ENCODE data around the gene ADAMTSL5.

Gene ADAMTSL5

DNA sequence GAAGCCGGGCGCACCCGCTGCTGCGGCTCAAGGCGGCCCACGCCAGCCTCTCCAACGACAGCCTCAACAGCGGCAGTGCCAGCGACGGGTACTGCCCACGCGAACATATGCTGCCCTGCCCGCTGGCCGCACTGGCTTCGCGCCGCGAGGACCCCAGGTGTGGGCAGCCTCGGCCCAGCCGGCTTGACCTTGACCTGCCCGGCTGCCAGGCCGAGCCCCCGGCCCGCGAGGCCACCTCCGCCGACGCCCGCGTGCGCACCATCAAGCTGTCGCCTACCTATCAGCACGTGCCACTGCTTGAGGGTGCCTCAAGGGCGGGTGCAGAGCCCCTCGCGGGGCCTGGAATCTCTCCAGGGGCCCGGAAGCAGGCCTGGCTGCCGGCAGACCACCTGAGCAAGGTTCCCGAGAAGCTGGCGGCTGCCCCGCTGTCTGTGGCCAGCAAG lies 46.8 kb downstream of the ADAMTSL5 start:
- DNase-seq (ENCODE audit: low spot score), result no peak

DNA sequence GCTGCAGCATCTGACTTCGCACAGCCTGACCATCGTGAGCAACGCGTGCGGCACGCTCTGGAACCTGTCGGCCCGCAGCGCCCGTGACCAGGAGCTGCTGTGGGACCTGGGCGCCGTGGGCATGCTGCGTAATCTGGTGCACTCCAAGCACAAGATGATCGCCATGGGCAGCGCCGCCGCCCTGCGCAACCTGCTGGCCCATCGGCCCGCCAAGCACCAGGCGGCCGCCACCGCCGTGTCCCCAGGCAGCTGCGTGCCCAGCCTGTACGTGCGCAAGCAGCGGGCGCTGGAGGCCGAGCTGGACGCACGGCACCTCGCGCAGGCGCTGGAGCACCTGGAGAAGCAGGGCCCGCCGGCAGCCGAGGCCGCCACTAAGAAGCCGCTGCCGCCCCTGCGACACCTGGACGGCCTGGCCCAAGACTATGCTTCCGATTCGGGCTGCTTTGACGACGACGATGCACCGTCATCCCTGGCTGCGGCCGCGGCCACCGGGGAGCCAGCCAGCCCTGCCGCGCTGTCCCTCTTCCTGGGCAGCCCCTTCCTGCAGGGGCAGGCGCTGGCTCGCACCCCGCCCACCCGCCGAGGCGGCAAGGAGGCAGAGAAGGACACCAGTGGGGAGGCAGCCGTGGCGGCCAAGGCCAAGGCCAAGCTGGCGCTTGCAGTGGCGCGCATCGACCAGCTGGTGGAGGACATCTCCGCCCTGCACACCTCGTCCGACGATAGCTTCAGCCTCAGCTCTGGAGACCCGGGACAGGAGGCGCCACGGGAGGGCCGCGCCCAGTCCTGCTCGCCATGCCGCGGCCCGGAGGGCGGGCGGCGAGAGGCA lies 47.4 kb downstream of the ADAMTSL5 start:
- peak; percentile 74 for DNase-seq (ENCODE audit: low spot score)

DNA sequence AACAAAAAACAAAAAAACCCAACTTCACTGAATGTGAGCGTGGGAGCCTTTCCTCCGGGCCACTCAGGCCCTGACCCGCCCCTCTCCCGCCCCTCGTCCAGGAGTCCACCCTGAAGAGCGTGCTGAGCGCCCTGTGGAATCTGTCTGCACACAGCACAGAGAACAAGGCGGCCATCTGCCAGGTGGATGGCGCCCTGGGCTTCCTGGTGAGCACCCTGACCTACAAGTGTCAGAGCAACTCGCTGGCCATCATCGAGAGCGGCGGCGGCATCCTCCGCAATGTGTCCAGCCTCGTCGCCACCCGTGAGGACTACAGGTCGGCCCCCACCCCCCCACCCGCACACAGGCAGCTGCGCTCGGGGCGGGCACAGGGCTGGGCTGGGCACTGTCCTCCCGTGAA lies 51.0 kb downstream of the ADAMTSL5 start:
- DNase-seq (ENCODE audit: low spot score), result no peak

DNA sequence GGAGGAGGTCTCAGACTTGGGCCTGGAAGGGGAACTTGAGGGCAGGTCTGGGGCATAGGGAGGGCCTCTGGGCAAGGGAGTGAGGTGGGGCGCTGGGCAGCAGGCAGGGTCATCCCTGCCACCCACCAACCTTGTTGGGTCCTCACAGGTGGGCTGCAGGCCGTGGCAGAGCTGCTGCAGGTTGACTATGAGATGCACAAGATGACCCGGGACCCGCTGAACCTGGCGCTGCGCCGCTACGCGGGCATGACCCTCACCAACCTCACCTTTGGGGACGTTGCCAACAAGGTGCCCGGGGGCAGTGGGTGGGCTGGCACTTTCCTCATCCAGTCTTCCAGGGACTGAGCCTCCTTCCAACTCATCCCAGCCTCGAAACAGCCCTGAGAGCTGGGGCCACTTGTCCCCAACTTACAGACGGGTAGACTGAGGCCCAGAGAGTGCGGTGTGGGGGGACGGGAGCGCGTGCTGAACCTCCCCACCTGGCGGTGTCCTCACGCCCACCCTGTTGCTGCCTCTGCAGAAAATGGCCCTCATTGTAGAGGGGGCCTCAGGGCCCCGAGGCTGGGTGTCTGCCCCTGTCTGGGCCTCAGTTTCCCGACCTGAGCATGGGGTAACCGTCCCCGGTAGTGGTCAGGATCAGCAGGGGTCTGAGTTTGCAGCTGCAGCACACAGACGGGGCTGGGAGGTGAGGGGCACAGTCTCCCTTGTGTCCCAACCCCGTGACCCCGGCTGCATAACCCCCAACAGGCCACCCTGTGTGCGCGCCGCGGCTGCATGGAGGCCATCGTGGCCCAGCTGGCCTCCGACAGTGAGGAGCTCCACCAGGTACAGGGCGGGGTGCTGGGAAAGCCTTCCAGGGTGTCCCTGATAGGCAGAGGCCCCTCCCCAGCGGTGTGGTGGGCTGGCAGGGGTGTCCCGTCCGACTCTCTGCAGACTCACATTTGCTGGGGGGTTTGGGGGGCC lies 52.5 kb downstream of the ADAMTSL5 start:
- no peak for DNase-seq (ENCODE audit: low spot score)

DNA sequence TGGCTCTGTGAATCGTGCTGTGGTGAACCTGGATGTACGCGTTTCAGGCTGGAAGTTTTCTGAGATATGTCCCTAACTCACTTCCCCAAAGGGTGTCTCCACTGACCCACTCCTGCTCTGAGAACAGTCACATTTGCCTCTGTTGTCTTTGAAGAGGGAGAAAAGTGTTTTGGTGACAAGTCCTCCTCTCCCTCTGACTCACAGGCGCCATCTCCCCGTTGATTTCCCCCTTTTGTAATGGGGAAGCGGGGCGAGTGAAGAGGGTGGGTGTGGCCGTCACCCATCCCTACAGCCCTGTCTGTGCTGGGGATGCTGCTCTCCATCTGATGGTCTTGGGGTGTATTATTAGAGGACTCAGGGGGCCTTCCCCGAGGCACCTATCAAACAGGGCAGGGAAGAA lies 53.3 kb downstream of the ADAMTSL5 start:
- DNase-seq (ENCODE audit: low spot score), result no peak

DNA sequence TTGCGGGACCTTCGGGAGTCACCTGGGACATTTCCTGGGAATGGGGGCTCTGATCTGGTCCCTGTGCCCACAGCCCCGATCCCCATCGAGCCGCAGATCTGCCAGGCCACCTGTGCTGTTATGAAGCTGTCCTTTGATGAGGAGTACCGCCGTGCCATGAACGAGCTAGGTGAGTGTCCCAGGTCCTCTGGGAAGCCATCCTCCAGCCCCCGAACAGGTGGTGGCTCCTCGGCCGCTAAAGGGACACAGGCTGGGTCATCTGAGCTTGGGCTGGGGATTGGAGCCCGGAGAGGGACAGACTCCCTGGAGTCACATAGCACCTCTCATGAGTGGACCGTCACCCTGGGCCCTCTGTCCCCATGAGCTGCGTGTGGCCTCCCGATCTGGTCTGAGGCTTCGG lies 54.9 kb downstream of the ADAMTSL5 start:
- DNase-seq (ENCODE audit: low spot score), result no peak

DNA sequence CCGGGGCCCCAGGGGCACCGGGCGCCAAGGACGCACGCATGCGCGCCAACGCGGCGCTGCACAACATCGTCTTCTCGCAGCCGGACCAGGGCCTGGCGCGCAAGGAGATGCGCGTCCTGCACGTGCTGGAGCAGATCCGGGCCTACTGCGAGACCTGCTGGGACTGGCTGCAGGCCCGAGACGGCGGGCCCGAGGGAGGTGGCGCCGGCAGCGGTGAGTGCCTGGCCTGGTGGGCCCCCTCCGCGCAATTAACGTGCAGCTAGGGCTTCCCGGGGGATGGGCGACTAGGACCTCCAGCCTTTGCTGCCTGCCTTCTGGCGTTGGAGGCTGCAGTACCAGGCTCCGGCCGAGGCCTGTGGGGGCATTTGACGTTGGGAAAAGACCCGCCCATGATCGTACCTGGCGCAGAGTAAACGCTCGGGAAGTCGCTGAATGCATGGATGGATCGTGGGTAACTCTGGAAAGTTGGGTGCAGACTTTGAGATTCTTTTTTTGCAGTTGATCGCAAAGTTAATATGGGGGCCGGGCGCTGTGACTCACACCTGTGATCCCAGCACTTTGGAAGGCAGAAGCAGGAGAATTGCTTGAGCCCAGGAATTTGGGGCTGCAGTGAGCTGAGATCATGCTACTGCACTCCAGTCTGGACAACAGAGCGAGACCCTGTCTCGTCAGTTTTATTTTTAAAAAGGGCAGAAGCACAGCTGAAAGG lies 55.6 kb downstream of the ADAMTSL5 start:
- DNase-seq (ENCODE audit: low spot score), result no peak

DNA sequence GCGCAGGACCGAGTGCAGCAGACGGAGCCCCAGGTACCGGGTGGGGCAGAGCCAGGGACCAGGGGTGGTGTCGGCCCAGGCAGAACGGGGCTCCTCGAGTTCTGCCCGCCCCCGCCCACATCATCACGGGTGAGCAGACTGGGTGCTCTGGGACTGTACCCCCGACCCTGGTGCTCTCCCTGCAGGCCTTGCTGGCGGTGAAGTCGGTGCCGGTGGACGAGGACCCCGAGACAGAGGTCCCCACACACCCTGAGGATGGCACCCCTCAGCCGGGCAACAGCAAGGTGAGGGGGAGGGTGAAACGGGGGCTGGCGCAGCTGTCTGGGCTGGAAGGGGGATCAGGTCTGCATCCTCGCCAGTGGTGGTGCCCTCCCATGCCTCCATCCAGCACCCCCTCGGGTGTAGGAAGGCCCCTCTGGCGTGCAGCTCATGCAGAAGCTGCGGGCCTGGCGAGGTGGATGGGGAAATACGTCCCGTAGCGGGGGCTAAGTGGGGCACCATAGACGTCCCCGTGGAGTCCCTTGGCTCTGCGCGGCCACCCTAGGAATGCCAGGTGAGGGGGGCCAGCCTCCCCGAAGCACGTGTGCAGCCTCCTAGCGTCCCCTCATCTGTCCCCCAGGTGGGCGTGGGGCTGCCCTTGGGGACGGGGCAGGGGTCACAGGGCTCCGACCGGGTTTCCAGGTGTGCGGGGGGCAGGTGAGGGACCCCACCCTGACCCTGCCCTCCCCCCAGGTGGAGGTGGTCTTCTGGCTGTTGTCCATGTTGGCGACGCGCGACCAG lies 56.5 kb downstream of the ADAMTSL5 start:
- DNase-seq (ENCODE audit: low spot score), result no peak

DNA sequence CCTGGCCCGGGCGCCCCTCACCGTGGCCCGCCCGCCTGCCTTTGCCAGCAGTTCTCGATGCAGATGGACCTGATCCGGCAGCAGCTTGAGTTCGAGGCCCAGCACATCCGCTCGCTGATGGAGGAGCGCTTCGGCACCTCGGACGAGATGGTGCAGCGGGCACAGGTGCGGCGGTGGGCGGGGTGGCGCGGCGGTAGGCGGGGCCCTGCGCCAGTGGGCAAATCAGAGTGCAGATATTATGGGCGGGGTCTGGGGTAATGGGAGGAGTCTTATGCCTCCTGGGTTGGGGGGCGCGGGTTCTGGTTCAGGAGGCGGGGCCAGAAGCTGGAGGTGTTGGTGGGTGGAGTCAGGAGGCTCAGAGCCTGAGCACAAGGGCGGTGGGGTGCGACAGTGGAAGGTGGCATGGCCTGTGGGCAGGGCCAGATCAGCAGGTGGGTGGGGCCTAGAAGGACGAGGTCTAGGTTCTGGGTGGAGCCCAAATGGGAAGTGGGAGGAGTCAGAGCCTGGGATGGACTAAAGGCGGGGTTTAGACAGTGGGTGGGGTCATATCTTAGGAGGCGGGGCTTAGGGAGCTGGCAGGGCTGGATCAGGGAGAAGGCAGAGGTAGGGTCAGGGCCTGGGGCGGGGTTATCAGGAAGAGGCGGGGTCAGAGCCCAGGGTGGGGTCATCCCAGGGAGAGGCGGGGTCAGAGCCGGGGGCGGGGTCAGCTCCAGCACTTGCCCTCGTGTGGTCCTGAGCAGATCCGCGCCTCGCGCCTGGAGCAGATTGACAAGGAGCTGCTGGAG lies 57.3 kb downstream of the ADAMTSL5 start:
- DNase-seq (ENCODE audit: low spot score), result peak; percentile 65

Measured in AG08395 (cell line).